GM12891 (cell line): ENCODE measurements around the gene NCOR1.

ENCODE experiments used
- PAX5 ChIP-seq: IDR thresholded peaks from 2 replicates; pipeline ENCODE4 v1.6.1; 2011; ENCODE audit warnings: low read length, moderate library complexity, mild to moderate bottlenecking; ENCODE audit not compliant: insufficient read depth, severe bottlenecking
- POLR2A ChIP-seq: IDR thresholded peaks from 2 replicates; pipeline ENCODE4 v1.6.1; 2011; ENCODE audit warnings: low read depth, low read length, control low read depth
- POLR2AphosphoS5 ChIP-seq: IDR thresholded peaks from 2 replicates; pipeline ENCODE4 v1.6.1; 2011; ENCODE audit warnings: low read depth, low read length, control low read depth
- TAF1 ChIP-seq: IDR thresholded peaks from 2 replicates; pipeline ENCODE4 v1.6.1; 2011; ENCODE audit warnings: low read depth, low read length, control low read depth

DNA sequence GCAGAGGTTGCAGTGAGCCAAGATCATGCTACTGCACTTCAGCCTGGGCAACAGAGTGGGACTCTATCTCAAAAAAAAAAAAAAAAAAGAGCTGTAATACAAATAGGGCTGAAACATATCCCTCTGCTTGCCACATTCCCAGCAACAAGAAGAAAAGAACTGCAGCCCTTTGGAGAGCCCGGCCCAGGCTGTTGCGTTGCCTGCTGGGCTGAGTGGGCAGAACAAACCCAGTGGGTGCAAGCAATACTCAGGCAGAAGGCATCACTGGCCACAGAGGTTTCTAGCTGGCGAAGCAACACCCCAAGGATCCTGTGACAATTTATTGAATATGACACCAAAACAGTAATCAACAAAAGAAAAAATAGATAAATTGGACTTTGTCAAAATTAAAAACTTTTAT, 45.7 kb upstream of the NCOR1 start:
- TF ChIP-seq PAX5 (no peak), POLR2AphosphoS5 (no peak), TAF1 (no peak), POLR2A (no peak)
